ENCODE data around the gene ARHGAP5.
A peak's percentile ranks its signal among the peaks of the same experiment; 100 is the strongest.

The ARHGAP5 gene

DNA sequence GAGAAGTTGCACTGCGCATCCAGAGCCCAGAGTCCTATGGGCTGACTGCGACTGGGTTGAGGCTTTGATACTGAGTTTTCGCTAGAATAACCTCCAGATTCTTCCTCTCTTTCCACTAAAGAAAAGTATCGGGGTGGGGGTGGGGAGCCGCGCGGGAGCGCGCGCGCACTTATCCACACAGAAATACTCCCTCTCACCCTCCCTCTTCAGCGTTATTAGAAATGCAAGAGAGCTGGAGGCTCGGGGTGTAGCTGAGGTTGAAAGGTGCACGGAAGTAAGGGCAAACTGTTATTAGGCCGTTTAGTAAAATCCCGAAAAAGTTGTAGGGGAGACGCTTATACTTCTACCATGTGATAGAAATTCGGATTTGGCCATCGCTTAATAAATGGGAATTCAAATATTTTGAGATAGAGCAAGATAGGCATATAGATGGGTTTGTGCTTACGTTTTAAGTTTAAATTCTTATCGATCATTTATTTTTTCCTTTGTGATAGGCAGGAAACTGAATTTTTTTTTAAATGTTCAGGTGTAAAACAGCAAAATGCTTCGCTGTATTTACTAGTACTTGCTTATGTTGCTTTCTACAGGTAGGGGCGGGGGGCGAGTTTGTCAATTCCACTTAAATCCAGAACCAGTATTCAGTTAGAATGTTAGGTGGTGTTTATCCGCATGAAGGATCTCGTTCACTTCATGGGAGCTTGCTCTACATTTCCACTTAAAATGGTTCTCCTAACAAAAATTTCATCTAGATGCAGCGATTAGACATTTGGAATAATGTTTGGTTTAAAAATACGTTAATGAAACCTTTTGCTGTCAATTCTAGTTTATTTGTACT, 1.1 kb downstream of the ARHGAP5 start:
- peak in 1 of 2 experiments; percentile 43 for DNase-seq

DNA sequence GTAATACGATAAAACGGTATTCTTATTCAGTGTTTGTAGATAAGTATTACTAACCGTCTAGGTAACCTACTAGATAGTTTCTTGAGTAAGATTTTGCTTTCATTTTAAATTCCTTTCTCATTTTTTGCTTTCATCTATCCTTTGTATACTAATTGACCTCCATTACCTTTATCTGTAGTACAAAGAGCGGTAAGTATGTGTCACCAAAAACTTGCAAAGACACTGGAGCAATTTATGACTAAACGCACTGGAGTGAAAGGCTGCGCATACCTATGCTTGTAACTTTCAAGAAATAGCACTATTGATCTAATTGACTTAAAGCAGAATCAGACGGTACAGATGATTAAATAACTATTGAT, 1.7 kb downstream of the ARHGAP5 start:
- no peak for DNase-seq

DNA sequence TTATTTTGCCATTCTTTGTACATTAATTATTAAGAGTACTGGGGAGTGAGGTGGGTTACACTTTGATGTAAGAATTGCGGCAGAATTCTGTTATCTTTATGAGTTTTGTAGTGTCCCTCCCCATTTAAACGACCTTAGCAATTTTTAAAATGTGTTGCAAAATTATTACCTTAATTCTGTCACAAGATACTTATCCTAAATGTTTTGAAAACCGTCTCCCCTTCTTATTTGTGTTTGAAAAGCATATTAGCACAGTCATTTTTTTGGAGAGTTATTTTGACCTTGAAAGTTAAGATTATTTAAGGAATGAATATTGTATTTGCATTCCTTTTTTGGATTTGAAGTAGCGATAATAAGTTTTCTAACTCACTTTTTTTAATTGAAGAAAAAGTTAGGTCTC, 2.2 kb downstream of the ARHGAP5 start:
- DNase-seq: no peak

DNA sequence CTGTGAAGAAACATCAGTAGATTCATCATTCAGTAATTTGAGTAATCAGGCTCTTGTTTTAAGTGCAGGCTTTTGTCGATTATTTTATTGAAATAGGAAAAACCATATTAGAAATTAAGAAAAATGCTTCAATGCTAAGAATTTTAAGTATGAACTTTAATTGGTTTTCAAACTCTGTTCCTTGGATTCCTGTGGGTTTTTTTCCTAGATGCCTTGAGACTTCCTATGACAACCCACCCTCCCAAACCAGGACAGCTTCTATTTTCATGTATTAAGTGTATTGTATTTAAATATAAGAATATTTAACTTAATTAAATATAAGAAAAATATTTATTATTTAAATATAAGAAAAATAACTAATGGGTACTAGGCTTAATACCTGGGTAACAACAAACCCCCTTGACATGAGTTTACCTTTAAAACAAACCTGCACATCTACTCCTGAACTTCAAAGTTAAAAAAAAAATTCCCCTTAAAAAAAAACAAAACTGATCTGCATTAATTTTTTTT, 3.0 kb downstream of the ARHGAP5 start:
- no peak for DNase-seq

DNA sequence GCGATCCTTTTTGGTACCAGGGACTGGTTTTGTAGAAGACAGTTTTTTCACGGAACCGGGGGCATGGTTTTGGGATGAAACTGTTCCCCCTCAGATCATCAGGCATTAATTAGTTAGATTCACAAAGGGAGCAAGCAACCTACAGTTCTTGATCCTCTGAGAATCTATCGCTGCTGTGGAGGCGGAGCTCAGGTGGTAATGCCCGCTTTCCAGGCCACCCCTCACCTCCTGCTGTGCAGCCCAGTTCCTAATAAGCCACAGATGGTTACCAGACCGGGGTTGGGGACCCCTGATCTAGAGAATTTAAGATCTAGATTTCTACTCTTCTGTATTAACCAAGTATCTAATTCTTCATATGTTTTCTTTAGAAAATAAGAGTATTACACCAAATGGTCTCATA, 4.8 kb downstream of the ARHGAP5 start:
- DNase-seq: no peak

DNA sequence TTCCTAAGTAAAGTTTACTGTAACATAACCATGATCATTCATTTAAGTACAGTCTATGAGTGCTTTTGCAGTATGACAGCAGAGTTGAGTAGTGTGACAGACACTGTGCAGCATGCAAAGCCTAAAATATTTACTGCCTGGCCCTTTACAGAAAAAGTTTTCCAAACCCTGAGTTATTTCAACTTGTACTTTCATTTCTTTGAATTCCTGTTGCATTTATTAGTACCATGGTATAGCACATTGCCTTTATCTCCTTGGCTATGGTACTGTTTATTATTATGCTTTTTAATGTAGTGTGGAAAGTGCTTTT, 6.2 kb downstream of the ARHGAP5 start:
- DNase-seq: no peak

DNA sequence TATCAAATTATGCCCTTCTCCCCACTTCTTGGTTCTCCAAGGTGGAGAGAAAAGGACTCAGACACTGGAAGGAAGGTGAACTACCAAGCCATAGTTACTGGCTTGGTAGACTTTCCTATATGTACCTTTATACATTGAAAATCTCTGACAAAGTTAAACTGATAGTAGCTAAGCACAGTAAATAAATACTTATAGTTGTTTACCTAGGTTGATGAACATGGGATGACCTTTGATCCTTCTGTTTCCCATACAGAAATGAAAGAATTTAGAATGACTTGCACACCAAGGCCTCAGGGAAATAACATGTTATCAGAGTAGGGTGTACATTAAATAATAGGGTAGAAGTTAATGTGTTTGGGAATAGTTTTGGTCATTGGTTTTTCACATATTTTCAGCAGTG, 6.7 kb downstream of the ARHGAP5 start:
- no peak for DNase-seq

DNA sequence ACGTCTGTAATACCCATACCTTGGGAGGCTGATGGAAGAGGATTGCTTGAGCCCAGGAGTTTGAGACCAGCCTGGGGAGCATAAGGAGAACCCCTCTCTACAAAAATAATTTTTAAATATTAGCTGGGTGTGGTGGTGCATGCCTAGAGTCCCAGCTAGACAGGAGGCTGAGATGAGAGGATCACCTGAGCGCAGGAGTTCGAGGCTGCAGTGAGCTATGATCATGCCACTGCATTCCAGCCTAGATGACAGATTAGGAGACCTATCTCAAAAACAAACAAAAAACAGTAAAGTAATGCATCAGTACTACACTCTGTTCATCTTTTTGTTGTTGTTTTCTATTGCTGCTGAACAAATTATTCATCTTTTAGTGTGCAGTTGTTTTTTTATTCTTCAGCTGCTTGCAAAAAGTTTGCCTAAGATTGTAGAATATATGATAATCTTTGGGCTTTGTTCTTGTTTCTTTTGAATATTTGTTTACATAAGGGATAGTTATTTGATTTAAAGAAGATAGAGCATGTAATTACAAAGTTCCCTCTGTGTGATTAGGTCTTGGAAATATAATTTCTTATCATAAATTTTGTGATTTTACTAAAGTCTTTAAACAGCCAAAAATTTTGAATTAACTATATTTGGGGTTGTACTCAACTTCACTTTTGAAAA, 8.2 kb downstream of the ARHGAP5 start:
- DNase-seq: no peak

DNA sequence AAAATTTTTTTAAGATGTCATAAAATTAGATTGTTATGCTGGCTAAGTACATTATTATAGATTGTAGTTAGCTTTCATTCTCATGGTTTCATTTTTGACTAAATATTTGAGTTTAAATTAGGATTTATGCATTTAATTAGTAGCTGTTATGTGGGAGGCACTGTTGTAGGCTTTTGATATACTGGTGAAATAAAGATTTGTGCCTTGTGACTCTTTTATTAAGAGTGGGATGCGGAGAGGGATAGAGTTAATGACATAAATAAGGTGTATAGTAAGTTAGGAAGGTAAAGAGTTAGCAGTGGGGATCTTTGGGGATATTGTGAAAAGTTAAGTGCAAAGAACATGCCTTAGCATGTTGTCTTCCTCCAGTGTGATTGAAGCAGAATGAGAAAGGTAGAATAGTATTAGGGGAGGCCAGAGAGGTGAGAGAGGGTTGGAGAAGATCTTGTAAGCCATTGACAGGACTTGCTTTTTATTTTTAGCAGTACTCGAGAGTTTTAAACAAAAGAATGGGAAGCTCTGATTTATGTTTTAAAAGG, 8.8 kb downstream of the ARHGAP5 start:
- no peak for DNase-seq

DNA sequence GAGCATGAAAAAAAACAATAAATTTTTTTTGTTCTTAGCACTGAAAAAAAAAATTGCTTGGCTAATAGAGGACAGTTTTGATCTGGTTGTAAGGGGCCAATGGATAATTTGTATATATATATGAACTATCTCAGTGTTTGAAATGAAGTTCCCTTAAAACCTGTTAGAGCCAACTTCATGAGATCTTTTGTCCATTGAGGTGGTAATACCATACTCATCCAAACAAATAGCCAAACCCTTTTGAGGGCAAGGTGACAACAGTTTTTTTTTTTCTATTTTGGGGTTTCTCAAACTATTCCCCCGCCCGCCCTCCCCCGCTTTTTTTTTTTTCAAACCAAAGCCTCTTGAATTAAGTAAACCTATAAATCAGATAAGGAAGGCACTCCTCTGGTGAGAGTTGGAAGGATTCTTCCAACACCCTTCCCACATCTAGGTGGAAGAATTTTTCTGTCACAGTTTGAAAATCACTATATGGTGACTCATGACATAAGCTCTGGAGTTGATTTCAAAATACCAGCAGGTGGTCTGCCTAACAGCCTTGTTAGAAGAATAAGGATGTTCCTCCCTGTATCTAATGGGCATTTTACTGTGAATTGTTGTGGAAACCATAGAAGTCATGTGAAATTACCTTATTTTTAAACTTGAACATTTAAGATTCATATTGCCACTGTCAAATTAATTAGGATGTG, 10.2 kb downstream of the ARHGAP5 start:
- DNase-seq: no peak

DNA sequence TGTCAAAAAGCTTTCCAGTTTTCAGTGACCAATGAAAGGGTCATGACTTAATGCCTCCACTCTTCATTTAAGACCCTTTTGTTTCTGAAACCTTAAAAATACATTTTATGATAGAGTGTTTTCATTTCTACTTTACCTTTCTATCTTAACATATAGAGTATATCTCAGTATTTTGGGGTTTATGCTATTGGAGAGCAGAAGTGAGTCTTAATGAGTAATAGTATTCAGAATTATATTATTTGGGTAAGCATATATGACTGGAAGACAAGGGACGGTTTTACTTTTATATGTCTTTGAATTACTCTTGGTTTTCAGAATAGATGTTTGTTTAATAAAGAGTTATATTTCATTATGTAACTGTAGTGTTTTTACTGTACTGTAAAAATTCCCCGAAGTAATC, 10.8 kb downstream of the ARHGAP5 start:
- DNase-seq: no peak

DNA sequence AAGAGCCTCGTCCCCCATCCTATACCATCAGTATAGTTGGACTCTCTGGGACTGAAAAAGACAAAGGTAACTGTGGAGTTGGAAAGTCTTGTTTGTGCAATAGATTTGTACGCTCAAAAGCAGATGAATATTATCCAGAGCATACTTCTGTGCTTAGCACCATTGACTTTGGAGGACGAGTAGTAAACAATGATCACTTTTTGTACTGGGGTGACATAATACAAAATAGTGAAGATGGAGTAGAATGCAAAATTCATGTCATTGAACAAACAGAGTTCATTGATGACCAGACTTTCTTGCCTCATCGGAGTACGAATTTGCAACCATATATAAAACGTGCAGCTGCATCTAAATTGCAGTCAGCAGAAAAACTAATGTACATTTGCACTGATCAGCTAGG, 13.6 kb downstream of the ARHGAP5 start:
- DNase-seq: no peak

DNA sequence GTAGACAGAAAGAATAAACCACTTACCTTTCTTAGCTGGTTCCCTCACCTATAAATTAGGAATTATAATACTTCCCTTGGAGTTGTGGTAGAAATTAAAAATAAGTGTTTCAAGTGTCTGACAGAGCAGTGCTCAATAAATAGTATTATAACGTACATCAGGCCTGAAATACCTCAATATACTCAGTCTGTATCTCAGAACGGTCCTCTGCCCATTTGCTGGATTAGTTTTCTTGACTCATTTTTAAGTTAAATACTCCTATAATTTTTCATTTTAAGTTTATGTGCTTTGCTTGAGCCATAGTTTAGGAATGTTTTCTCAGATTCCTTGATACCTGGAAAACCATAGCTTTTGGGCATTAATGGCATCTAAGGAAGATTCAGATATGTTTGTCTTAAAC, 22.4 kb downstream of the ARHGAP5 start:
- DNase-seq: no peak

DNA sequence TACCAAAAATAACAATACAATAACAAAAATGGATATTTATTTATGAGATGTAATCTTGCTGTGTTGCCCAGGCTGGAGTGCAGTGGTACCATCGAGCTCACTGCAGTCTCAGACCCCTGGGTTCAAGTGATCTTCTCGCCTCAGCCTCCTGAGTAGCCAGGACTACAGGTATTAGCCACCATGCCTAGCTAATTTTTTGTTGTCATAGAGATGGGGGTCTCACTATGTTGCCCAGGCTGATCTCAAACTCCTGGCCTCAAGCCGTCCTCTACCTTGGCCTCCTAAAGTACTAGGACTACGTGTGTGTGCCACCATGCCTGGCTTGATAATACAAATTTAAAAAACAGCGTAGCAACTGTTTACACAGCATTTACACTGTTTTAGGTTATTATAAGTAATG, 23.1 kb downstream of the ARHGAP5 start:
- no peak for DNase-seq

DNA sequence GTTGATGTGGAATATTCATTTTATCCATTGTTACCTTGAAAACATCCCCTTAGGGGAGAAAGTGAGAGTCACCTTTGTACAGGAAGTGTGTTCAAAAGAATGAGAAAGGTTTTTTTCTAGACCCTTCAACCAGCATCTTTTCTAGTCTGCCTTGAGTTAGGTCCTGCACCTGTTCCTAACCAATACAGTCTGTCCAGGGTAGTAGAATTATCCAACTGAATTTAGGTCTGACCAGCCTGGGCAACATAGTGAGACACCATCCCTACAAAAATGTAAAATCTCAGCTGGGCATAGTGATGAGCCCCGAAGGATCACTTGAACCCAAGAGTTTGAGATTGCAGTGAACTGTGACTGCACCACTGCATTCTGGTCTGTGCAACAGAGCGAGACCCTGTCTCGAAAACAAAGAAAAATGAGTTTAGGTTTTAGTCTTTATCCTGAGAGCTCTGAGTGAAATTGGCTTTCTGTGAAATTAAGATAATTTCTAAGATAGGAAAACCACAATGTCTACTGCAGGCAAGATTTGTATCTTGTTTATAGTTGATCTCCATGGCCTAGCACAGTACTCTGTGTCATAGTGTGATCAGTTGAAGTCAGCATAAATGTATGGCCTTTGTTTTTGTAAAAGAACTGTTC, 25.2 kb downstream of the ARHGAP5 start:
- no peak for DNase-seq

DNA sequence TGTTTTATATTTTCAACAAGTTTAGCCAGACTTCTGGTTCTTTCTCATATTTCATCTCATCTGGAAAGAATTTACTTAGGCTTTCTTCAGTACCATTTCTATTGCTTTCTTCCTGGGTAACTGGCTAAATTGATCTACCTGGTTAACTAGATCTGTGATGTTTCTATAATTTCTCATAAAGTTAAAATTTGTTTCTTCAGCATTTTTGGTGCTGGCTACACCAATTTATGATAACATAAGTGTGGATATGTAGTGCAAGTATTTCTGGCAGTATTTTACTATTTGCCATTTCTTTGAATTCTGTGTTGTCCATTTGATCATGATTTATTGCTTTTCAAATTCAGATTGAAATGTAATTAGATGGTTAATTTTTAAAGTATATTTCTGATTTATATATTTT, 25.9 kb downstream of the ARHGAP5 start:
- DNase-seq: no peak

DNA sequence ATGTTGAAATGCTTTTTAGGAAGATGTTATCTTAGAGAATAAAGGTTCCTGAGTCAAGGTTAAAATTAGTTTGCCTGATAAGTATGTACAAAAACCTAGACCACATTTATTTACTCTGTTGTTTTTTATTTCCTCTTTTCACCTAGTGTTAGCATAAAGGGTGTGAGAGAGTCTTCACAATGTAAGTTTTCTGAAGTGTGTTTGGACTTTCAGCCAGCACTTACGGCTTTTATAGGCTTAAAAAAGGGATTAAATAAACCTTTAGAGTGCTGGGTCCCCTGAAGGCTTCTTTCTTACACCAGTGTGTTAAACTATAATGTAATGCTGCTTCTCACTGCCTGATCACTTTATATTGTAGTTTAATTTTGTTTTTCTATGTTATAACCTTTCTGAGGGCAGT, 27.2 kb downstream of the ARHGAP5 start:
- no peak for DNase-seq

DNA sequence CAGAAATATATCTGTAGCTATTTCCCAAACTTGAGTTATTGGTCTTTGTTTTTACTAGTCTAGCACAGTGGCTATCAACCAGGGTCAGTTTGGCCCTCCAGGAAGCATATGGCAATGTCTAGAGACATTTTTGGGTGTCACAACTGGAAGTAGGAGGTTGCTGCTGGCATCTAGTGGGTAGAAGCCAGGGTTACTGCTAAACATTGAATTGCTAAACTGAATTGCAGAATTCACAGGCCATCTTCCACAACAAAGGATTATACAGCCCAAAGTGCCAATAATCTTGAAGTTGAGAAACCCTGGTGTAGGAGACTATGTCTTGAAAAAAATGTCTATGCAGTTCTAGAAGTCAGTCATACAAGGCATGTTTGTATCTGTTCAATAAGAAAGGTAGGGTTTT, 27.7 kb downstream of the ARHGAP5 start:
- no peak for DNase-seq

DNA sequence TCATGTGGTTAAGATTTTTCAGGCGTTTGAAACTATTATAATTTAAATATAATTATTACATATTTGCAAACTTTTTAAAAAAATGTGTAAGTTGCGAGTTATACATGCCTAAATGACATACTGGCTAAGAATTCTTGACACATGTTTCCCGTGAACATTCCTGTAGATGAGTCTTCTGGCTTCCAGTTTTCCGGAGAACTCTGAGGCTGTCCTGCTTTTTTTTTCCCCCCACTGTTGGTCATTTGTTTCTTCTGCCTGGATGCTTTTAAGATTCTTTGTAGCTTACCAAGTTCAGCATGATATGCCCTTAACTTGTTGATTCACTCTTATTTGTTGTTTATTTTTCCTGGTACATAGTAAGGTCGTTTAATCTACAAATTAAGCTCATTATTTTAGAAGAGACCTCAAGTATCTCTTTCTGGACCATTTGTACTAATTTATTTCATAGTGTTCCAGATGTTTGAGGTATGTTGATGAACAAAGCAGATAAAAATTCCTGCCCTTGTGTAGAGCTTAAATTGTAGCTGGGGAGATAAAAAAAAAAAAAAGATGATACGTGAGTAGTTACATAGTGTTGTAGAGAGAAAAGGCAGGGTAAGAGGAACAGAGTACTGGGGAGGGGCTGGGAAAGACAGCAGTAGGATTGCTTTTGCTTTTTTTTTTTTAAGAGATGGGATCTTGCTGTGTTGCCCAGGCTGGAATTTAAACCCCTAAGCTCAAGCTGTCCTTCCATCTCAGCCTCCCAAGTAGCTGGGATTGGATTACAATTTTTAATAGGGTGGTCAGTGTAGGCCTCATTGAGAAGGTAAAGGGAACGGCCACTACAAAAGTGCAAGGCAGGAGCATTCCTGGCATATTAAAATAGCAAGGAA, 32.8 kb downstream of the ARHGAP5 start:
- DNase-seq: no peak

DNA sequence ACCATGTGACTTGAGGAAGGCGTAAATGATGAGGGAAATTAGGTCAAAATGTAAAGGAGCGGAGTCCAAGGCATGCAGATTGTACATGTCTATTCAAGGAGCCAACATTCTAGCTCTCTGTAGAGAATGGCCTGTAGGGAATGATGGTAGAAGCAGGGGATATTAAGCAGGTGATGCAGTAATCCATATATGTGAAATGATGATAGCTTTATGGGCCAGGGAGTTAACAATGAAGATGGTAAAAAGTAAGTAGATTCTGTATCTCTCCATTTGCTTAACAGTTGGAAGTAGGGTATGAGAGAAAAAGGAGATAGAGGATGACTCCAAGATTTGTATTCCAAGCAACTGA, 33.4 kb downstream of the ARHGAP5 start:
- no peak for DNase-seq

DNA sequence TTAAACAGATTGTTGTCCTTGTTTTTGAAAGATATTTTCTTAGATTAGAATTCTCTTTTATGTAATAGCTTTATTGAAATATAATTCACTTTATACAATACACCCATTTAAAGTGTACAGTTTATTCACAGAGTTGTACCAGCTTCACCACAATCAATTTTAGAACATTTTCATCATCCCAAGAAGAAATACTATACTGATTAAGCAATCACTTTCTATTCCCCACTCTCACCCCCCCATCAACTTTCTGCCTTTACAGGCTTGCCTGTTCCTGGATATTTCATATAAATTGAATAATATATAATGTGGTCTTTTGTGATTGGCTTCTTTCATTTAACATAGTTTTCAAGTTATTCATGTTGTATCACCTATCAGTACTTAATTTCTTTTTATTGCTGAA, 44.4 kb downstream of the ARHGAP5 start:
- DNase-seq: no peak

DNA sequence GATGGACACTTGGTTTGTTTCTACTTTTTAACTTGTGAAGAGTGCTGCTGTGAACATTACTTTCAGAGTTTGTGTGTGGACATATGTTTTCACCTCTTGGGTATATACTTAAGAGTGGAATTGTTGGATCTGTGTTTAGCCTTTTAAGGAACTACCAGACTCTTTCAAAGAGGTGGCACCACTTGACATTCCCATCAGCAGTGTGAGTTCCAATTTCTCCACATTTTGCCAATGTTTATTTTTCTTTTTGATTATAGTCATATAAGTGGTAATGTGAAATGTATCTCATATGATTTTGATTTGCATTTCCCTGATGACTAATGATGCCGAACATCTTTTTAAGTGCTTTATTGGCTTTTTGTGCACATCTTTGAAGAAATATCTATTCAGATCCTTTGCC, 44.8 kb downstream of the ARHGAP5 start:
- no peak for DNase-seq

Measured in cerebellar nuclear complex (tissue), 1 donor.